Measurements from ENCODE around the gene COX5A.

DNA sequence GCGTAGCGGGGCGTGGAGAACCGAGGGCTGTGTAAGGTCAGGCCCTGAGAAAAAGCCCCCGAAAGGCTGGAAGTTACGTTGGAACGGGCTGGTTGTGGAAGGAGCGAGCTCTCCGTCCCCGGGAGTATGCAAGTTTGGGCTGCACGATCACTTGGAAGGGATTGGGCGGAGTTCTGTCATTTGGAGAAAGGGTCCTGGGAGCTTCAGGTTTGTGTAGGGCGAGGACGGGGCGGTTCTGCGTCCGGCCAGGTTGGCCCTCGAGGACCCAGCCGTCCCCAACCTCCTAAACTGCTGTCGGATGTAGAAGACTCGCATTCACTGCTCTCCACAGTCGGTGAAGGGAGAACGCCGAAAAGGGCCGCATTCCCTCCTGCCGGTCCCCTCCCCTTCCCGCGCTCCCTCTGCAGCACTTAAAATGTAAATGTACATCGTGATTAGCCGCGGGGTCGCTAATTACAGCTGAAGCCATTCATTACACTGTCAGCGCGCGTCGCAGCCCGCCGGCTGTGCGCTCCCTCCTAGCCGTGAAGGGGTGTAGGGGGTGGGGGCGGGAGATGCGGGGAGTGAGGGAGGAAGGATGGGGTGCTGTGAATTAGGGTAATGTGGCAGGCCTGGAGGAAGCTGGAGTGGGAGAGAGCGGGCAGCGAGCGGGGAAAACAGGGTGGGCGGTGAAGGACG, 21.2 kb upstream of the COX5A start:
- TF ChIP-seq, protein P1, sequence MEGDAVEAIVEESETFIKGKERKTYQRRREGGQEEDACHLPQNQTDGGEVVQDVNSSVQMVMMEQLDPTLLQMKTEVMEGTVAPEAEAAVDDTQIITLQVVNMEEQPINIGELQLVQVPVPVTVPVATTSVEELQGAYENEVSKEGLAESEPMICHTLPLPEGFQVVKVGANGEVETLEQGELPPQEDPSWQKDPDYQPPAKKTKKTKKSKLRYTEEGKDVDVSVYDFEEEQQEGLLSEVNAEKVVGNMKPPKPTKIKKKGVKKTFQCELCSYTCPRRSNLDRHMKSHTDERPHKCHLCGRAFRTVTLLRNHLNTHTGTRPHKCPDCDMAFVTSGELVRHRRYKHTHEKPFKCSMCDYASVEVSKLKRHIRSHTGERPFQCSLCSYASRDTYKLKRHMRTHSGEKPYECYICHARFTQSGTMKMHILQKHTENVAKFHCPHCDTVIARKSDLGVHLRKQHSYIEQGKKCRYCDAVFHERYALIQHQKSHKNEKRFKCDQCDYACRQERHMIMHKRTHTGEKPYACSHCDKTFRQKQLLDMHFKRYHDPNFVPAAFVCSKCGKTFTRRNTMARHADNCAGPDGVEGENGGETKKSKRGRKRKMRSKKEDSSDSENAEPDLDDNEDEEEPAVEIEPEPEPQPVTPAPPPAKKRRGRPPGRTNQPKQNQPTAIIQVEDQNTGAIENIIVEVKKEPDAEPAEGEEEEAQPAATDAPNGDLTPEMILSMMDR (conservative IDR thresholded peaks at IDR 0.05; ENCODE audit: low read depth in 2 of 2), result no peak
- TF ChIP-seq POLR2AphosphoS5 (IDR thresholded peaks at IDR 0.05; ENCODE audit: low read depth) (no peak), EZH2 (IDR thresholded peaks at IDR 0.05; ENCODE audit: low read depth, unreplicated experiment) (no peak), CREB1 (CRISPR knock-in tag; IDR thresholded peaks at IDR 0.05; ENCODE audit: low read depth) (no peak), EZH2phosphoT487 (IDR thresholded peaks at IDR 0.05; ENCODE audit: unreplicated experiment) (no peak), ZNF331 (CRISPR knock-in tag; IDR thresholded peaks at IDR 0.05; ENCODE audit: low read depth) (no peak), ZNF114 (CRISPR knock-in tag; IDR thresholded peaks at IDR 0.05) (no peak)
- TF ChIP-seq, protein P2, sequence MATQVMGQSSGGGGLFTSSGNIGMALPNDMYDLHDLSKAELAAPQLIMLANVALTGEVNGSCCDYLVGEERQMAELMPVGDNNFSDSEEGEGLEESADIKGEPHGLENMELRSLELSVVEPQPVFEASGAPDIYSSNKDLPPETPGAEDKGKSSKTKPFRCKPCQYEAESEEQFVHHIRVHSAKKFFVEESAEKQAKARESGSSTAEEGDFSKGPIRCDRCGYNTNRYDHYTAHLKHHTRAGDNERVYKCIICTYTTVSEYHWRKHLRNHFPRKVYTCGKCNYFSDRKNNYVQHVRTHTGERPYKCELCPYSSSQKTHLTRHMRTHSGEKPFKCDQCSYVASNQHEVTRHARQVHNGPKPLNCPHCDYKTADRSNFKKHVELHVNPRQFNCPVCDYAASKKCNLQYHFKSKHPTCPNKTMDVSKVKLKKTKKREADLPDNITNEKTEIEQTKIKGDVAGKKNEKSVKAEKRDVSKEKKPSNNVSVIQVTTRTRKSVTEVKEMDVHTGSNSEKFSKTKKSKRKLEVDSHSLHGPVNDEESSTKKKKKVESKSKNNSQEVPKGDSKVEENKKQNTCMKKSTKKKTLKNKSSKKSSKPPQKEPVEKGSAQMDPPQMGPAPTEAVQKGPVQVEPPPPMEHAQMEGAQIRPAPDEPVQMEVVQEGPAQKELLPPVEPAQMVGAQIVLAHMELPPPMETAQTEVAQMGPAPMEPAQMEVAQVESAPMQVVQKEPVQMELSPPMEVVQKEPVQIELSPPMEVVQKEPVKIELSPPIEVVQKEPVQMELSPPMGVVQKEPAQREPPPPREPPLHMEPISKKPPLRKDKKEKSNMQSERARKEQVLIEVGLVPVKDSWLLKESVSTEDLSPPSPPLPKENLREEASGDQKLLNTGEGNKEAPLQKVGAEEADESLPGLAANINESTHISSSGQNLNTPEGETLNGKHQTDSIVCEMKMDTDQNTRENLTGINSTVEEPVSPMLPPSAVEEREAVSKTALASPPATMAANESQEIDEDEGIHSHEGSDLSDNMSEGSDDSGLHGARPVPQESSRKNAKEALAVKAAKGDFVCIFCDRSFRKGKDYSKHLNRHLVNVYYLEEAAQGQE (IDR thresholded peaks at IDR 0.05; ENCODE audit: unreplicated experiment), result no peak
- TF ChIP-seq, protein P3, sequence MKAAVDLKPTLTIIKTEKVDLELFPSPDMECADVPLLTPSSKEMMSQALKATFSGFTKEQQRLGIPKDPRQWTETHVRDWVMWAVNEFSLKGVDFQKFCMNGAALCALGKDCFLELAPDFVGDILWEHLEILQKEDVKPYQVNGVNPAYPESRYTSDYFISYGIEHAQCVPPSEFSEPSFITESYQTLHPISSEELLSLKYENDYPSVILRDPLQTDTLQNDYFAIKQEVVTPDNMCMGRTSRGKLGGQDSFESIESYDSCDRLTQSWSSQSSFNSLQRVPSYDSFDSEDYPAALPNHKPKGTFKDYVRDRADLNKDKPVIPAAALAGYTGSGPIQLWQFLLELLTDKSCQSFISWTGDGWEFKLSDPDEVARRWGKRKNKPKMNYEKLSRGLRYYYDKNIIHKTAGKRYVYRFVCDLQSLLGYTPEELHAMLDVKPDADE (IDR thresholded peaks at IDR 0.05), result no peak
